Right ventricle myocardium inferior (tissue), 1 donor: ENCODE data around the gene PDGFRB. TPM values are rescaled to one million over a fixed set of nuclear protein-coding genes. Genes with fewer than 3 reads are reported as not detected.
A peak's percentile ranks its signal among the peaks of the same experiment; 100 is the strongest.

Source experiments
- ATAC-seq: fragments of 200-7000 bp; cut with Tn5 transposase; one replicate; pipeline ENCODE4 v1.9.1; 2020; ENCODE audit warnings: mild to moderate bottlenecking, moderate library complexity
- DNase-seq: peaks from one replicate; pipeline ENCODE4 v3.0.0; 2021; ENCODE audit errors: missing footprints
- intact Hi-C: fragments of 100-400 bp; cut with DNase I; formaldehyde crosslinking; loops from one replicate; pipeline ENCODE4 v1.11.0; 2022
- total RNA-seq: library from RNA; stranded (reverse); fragmentation: NEBNext Ultra II Directional; extraction: Animal tissue kit (Norgen Biotek cat#: 25700); gene quantifications from one replicate; pipeline ENCODE4 v1.2.1, GENCODE V29; 2021
- donor health status: DM: no; HTN: yes; CAD: no; lungs with severe emphysema.

Gene PDGFRB
- total RNA-seq, 1 donor from 2014 or later = 57.2 TPM

GRCh38 chr5:150082374-150082773 is 73.3 kb downstream of the PDGFRB start:
- intact Hi-C loops = no loop called here
- DNase-seq (no peak), ATAC-seq (no peak)

DNA sequence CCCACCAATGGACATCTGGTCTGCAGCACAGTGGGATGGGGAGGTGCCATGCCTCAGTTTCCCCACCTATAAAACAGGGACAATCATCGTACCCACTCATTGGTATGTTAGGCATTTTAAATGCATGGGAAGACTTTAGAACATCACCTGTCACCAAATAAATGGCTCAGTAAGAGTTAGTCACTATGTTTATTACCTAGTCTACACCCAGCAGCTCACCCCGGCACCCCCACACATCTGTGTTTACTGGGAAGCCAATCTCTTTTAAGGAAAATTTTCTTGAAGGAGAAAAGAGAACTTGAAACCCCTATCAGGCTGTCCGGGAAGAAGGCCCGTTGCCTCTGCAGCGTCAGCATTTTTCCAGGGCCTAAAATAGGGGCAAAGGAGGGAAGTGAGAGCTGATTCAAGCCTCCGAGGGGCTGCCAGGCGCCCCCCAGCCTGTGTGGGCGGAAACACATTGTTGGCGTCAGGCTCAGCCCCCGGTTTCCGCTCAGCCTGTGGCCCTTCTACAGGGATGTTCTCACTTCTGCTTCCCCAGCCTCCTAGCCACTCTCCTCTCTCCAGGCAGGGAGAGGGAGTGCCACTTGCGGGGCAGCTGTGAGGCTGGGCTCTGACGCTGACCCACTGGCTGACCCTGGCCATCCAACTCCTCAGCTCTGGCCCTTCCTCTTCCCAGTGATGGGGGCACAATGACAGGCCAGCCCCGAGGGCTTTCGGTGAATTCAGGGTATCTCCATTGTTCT is 73.9 kb downstream of the PDGFRB start:
- DNase-seq (peak; percentile 86), ATAC-seq (peak; percentile 82)
- intact Hi-C loops = no loop called here

- DNase-seq = no peak
- intact Hi-C loops = no loop called here
- no peak for ATAC-seq
Measured at GRCh38 chr5:150080696-150081435, 74.8 kb downstream of the PDGFRB start.

- DNase-seq (no peak), ATAC-seq (no peak)
- intact Hi-C loops = no loop called here
Measured at GRCh38 chr5:150079909-150080461, 75.7 kb downstream of the PDGFRB start.

GRCh38 chr5:150078802-150079689 is 76.6 kb downstream of the PDGFRB start:
- no peak for DNase-seq
- intact Hi-C loops = no loop called here
- ATAC-seq = no peak

GRCh38 chr5:150077996-150078801 is 77.4 kb downstream of the PDGFRB start:
- ATAC-seq (no peak), DNase-seq (no peak)
- intact Hi-C loops = no loop called here

- ATAC-seq (no peak), DNase-seq (no peak)
- intact Hi-C loops = no loop called here
Measured at GRCh38 chr5:150077060-150077459, 78.6 kb downstream of the PDGFRB start.

GRCh38 chr5:150075806-150076205 is 79.8 kb downstream of the PDGFRB start:
- DNase-seq (no peak), ATAC-seq (no peak)
- intact Hi-C loops = no loop called here

GRCh38 chr5:150075233-150075632 is 80.4 kb downstream of the PDGFRB start:
- intact Hi-C loops = no loop called here
- DNase-seq = no peak
- ATAC-seq = no peak

GRCh38 chr5:150073677-150074076 is 82.0 kb downstream of the PDGFRB start:
- no peak for DNase-seq
- intact Hi-C loops = no loop called here
- ATAC-seq = no peak

DNA sequence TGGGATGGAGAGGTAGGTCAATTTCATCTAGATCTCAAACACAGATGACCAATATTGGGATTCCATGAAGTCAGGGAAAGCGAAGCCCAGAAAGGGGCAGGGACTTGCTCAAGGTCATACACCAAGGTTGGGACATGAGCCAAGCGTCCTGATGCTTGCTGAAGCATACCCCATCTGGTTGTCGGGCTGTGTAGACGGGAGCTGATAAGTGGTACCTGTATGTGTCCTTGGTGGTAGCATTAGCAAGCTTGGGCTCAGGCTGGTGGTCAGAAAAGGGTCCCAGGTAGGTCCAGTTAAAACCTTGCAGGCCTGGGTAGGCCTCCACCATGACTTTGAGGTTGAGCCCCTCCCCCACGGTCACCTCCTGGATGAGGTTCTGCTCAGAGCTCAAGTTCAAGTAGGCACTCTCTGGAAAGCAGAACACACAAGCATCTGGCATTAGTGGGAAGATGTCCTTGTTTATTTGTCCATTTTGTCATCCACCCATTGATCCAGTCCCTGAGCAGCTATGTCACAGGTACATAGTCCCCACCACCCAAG is 82.5 kb downstream of the PDGFRB start:
- DNase-seq (no peak), ATAC-seq (no peak)
- intact Hi-C loops = no loop called here

GRCh38 chr5:150070821-150071220 is 84.8 kb downstream of the PDGFRB start:
- intact Hi-C loops = no loop called here
- DNase-seq (no peak), ATAC-seq (no peak)

DNA sequence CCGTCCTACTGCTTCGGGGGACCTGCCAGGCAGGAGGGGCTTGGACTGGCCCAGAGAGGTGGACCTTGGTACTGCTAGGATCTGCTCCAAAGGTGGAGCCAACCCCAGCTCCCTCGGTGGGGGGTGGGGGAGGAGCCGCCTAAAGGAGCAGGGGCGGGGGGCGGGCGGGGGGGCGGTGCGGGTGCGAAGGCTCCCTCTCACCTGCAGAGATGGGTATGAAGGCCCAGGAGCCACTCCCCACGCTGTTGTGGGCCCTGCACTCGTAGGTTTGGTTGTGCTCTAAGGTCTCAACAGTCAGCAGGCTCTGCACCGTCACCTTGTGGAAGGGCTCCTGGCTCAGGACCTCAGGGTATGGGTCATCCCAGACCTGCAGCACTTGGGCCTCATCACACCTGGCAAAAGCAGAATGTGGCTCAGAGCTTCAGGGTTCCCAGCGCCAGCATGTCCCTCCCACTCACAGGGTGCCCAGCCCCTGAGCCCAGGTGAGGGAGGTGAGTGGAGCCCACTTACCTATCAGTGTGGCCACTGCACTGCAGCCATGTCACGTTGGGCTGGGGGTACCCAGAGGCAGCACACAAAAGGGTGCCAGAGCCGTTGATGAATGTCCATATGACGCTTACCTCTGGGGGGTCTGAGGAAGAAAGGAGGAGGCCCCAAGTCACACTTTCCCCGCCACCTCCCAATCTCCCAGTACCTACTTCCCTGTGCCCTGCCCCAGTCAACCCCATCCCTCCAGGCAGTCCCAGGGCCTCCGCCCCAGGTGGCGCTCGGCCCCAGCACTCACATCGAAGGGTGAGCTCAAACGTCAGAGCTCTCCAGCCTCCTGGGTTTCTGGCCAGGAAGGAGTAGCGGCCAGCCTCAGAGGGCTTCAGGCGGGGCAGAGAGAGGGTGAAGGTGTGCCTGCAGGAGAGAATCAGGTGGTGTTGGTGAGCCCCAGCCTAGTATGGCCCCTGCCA is 85.7 kb downstream of the PDGFRB start:
- ATAC-seq (no peak), DNase-seq (no peak)
- intact Hi-C loops = no loop called here

DNA sequence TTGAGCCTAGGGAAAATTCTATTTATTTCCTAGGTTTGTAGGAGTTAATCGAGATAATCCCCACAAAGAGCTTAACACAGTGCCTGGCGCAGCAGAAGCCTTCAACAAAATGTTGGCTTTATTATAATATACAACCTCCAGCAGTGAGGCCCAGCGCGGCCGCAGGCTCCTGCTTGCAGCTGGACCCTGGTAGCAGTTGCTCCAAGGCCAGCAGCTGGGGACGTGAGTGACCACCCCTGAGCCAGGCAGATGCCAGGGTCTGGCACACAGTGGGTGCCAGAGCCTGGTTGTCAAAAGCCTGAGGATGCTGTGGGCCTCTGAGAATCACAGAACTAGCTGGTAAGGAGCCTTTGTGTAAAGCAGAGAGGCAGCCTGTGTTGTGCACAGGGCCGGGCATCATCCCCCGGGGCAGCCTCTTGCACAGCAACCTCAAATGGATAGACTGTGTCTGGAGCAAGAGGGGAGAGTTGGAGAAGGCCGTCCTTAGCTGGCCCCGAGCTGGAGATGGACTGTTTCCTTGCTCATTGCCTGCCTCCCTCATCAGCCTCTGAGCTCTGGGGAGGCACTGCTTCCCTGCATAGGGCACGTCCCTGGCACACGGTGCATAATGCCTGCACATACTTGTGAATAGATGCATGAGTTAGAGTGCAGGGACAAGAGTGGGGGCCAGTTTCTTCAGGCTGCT is 86.5 kb downstream of the PDGFRB start:
- intact Hi-C loops = no loop called here
- DNase-seq = no peak
- ATAC-seq = no peak

GRCh38 chr5:150068472-150068871 is 87.2 kb downstream of the PDGFRB start:
- no peak for DNase-seq
- ATAC-seq = no peak
- intact Hi-C loops = no loop called here

DNA sequence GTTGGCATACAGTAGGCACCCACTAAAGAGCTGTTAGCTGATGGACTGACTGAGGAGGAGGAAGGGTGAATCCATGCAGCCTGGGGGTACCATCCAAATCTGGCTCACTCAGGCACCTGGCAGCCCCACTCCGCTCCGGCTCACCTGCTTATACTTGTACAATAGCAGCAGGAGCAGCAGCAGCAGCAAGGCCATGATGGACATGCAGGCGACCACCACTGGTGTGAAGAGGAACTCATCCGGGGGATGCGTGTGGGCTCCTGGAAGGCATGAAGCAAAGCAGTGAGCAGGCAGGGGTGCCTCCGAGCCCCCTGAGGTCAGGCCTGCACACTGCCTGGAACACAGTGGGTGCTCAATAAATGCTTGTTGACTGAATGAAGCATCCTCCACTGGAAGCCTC is 87.6 kb downstream of the PDGFRB start:
- no peak for DNase-seq
- ATAC-seq = no peak
- intact Hi-C loops = no loop called here
